ENCODE measurements around the gene CD177. TPM values are rescaled to one million over a fixed set of nuclear protein-coding genes. Genes with fewer than 3 reads are reported as not detected.
"Not testable (repeated sequence)": the region's sequence is repeated elsewhere in the genome, so short reads cannot be mapped to it uniquely, and the experiment has no call there.

Gene CD177
- total and polyA plus RNA-seq, 4 donors, result 1.0 to 57.8 (median 19.4) TPM

DNA sequence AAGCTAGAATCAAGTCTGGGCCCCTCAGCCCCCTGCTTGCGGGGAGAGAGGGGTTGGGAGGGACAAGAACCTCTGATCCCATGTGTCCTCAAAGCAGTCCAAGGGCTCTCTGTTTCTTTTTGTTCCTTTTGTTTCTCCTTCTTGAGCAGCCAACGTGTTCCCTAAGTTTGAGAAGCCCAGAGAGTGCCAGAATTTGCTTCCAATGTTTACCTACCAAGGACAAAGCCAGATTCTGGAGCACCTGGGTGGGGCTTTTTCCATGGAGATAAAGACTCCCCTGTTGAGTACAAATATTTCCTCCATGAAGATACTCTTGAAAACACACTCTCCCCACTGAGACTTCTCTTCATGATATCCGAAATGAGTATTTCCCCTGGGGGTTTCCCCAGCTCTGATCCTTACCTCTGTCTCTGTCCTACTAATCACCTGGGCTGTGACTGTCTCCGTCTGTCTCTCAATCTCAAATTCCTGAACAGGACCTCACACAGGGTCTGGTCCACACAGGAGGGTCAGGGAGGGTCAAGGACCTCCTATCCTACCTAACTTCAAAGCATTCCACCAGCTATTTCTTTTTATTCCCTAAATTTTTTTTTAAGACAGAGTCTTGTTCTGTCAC is 27.4 kb downstream of the CD177 start:
- ATAC-seq (ENCODE audit: insufficient read depth, low FRiP score) (no peak), DNase-seq (no peak)
- H3K9me3 ChIP-seq (ENCODE audit: control insufficient read depth in 4 of 4, insufficient read depth in 3 of 4, low read length in 3 of 4), result no peaks in the 10 kb centered on the region
- H3K27ac ChIP-seq (ENCODE audit: low read depth in 1 of 2, low read length in 1 of 2), result no peak overlapping the region
- H3K4me3 ChIP-seq, result no peak overlapping the region
- H3K4me1 ChIP-seq (ENCODE audit: control insufficient read depth in 5 of 5, insufficient read depth in 5 of 5, low read length in 5 of 5), result no peaks in the 10 kb centered on the region
- H3K9ac ChIP-seq (ENCODE audit: insufficient read depth in 1 of 2, low read length in 2 of 2), result no peak overlapping the region
- no peaks in the 10 kb centered on the region for H3K27me3 ChIP-seq (ENCODE audit: control insufficient read depth in 3 of 3, insufficient read depth in 3 of 3, low read length in 2 of 3)
- TF ChIP-seq, protein P1, sequence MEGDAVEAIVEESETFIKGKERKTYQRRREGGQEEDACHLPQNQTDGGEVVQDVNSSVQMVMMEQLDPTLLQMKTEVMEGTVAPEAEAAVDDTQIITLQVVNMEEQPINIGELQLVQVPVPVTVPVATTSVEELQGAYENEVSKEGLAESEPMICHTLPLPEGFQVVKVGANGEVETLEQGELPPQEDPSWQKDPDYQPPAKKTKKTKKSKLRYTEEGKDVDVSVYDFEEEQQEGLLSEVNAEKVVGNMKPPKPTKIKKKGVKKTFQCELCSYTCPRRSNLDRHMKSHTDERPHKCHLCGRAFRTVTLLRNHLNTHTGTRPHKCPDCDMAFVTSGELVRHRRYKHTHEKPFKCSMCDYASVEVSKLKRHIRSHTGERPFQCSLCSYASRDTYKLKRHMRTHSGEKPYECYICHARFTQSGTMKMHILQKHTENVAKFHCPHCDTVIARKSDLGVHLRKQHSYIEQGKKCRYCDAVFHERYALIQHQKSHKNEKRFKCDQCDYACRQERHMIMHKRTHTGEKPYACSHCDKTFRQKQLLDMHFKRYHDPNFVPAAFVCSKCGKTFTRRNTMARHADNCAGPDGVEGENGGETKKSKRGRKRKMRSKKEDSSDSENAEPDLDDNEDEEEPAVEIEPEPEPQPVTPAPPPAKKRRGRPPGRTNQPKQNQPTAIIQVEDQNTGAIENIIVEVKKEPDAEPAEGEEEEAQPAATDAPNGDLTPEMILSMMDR (IDR thresholded peaks at IDR 0.05; ENCODE audit: control extremely low read depth, extremely low read depth), result no peak
- H3K36me3 ChIP-seq (ENCODE audit: control insufficient read depth in 4 of 4, insufficient read depth in 4 of 4, low read length in 4 of 4), result no peaks in the 10 kb centered on the region
- 46 to 82% methylated on average over 4 of the region's 4 CpGs for WGBS, 2 donors

DNA sequence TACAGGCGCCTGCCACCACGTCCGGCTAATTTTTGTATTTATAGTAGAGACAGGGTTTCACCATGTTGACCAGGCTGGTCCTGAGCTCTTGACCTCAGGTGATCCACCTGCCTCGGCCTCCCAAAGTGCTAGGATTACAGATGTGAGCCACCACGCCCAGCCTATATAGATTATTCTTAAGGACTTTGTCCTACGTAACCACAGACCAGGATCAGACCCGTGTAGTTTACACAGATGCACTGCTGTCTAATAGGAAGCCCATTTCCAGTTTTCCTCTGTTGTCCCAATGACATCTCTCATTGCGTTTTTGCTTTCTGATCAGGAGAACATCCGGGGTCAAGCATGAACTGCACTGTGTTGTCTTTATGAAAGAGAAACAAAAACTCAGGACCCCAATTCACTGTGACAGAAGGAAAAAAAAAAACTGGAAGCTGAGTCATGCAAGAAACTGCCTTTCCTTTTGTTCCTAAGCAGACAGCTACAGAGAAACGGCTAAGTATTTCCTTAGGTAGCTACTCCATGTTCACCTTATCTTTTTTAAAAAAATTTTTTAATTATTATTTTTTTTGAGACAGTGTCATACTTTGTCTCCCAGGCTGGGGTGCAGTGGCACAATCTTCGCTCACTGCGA is 29.2 kb downstream of the CD177 start:
- not testable (repeated sequence) for H3K27ac ChIP-seq (ENCODE audit: low read depth in 1 of 2, low read length in 1 of 2); ATAC-seq (ENCODE audit: insufficient read depth, low FRiP score); H3K4me1 ChIP-seq (ENCODE audit: control insufficient read depth in 5 of 5, insufficient read depth in 5 of 5, low read length in 5 of 5); H3K36me3 ChIP-seq (ENCODE audit: control insufficient read depth in 4 of 4, insufficient read depth in 4 of 4, low read length in 4 of 4); H3K27me3 ChIP-seq (ENCODE audit: control insufficient read depth in 3 of 3, insufficient read depth in 3 of 3, low read length in 2 of 3); DNase-seq; H3K4me3 ChIP-seq; H3K9ac ChIP-seq (ENCODE audit: insufficient read depth in 1 of 2, low read length in 2 of 2); H3K9me3 ChIP-seq (ENCODE audit: control insufficient read depth in 4 of 4, insufficient read depth in 3 of 4, low read length in 3 of 4)
- 49 to 69% methylated on average over 11 to 12 of the region's 12 CpGs for WGBS, 2 donors

DNA sequence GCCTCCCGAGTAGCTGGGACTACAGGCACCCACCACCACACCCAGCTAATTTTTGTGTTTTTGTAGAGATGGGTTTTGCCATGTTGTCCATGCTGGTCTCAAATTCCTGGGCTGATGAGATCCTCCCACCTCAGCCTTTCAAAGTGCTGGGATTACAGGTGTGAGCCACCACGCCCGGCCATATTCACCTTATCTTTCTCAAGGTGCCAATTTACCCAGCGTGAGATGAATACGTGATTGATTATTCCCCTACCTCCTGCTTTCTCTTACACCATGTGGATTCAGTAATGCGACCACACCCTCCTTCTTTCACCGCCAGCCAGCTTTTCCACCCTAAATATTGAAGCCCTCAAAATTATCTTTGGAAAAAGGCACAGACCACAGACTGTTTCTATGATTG is 29.8 kb downstream of the CD177 start:
- H3K36me3 ChIP-seq (ENCODE audit: control insufficient read depth in 4 of 4, insufficient read depth in 4 of 4, low read length in 4 of 4); H3K27ac ChIP-seq (ENCODE audit: low read depth in 1 of 2, low read length in 1 of 2); H3K9ac ChIP-seq (ENCODE audit: insufficient read depth in 1 of 2, low read length in 2 of 2); H3K4me3 ChIP-seq; H3K4me1 ChIP-seq (ENCODE audit: control insufficient read depth in 5 of 5, insufficient read depth in 5 of 5, low read length in 5 of 5); ATAC-seq (ENCODE audit: insufficient read depth, low FRiP score); H3K9me3 ChIP-seq (ENCODE audit: control insufficient read depth in 4 of 4, insufficient read depth in 3 of 4, low read length in 3 of 4); DNase-seq; H3K27me3 ChIP-seq (ENCODE audit: control insufficient read depth in 3 of 3, insufficient read depth in 3 of 3, low read length in 2 of 3): not testable (repeated sequence)
- 85 to 92% methylated on average over 7 of the region's 7 CpGs for WGBS, 2 donors

DNA sequence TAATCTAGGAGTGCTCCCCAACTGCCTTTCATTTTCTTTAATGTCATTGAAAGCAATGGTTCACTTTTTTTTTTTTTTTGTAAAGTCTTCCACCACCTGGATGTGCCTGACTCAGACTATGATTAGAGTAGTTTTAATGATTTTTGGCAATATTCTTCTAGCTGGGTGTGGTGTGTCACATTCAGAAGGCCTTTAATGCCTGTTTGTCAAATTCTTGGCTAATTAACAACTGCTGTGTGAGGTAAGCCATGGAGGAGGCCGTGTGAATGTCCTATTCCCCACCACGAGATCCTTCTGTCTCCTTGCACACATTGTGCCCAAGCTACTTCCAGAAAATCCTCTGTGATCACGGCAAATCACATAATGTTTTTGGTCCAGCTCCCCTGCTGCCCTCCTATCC is 30.3 kb downstream of the CD177 start:
- not testable (repeated sequence) for ATAC-seq (ENCODE audit: insufficient read depth, low FRiP score); H3K27me3 ChIP-seq (ENCODE audit: control insufficient read depth in 3 of 3, insufficient read depth in 3 of 3, low read length in 2 of 3); DNase-seq; H3K4me3 ChIP-seq; H3K27ac ChIP-seq (ENCODE audit: low read depth in 1 of 2, low read length in 1 of 2); H3K4me1 ChIP-seq (ENCODE audit: control insufficient read depth in 5 of 5, insufficient read depth in 5 of 5, low read length in 5 of 5); H3K9me3 ChIP-seq (ENCODE audit: control insufficient read depth in 4 of 4, insufficient read depth in 3 of 4, low read length in 3 of 4); H3K36me3 ChIP-seq (ENCODE audit: control insufficient read depth in 4 of 4, insufficient read depth in 4 of 4, low read length in 4 of 4); H3K9ac ChIP-seq (ENCODE audit: insufficient read depth in 1 of 2, low read length in 2 of 2)
- WGBS, 2 donors, result 63 to 77% methylated on average over 3 of the region's 3 CpGs

DNA sequence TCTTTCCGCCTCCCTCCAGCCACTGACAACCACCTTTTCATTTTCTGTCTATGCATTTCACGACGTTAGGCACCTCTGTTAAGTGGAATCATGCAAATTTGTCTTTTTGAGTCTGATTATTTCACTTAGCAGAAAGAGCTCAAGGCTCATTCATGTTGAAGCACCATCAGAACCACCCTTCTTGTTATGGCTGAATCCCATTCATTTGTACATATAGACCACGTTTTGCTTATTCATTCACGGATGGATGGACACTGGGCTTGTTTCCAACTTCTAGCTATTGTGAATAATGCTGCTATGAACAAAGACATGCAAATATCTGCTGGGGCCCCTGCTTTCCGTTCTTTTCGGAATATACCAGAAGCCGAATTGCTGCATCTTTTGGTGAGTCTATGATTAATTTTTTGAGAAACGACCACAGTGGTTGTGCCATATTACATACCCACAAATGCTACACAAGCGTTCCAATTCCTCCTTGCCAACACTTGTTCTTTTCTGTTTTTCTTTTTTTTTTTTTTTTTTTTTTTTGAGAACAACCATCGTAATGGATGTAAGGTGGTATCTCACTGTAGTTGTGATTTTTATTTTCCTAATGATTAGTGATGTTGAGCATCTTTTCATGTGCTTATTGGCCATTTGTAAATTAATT is 37.5 kb downstream of the CD177 start:
- not testable (repeated sequence) for H3K9ac ChIP-seq (ENCODE audit: insufficient read depth in 1 of 2, low read length in 2 of 2); H3K4me1 ChIP-seq (ENCODE audit: control insufficient read depth in 5 of 5, insufficient read depth in 5 of 5, low read length in 5 of 5); H3K9me3 ChIP-seq (ENCODE audit: control insufficient read depth in 4 of 4, insufficient read depth in 3 of 4, low read length in 3 of 4); ATAC-seq (ENCODE audit: insufficient read depth, low FRiP score); H3K27me3 ChIP-seq (ENCODE audit: control insufficient read depth in 3 of 3, insufficient read depth in 3 of 3, low read length in 2 of 3); H3K27ac ChIP-seq (ENCODE audit: low read depth in 1 of 2, low read length in 1 of 2); H3K4me3 ChIP-seq; H3K36me3 ChIP-seq (ENCODE audit: control insufficient read depth in 4 of 4, insufficient read depth in 4 of 4, low read length in 4 of 4)
- DNase-seq, result peak in 1 of 3 donors; percentile 3
- WGBS, 2 donors, result 70 to 87% methylated on average over 11 of the region's 11 CpGs

DNA sequence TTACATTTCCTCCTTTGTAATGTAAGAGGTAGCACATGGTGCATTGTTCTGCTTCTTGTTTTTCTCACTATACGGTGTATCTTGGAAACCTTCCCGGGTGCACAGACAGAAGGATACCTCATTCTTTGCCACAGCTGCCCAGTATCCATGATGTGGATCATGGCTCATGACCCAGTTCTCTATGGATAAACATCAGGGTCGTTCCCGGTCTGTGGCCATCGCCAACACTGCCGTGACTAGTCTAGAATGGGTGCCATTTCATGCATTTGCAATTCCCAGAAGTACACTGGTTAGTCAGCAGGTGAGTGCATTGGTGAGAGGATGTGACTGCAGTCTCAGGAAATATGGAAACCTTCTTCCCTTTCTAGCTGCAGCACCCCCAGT is 38.1 kb downstream of the CD177 start:
- not testable (repeated sequence) for H3K9ac ChIP-seq (ENCODE audit: insufficient read depth in 1 of 2, low read length in 2 of 2); H3K27ac ChIP-seq (ENCODE audit: low read depth in 1 of 2, low read length in 1 of 2); H3K27me3 ChIP-seq (ENCODE audit: control insufficient read depth in 3 of 3, insufficient read depth in 3 of 3, low read length in 2 of 3); H3K4me3 ChIP-seq; ATAC-seq (ENCODE audit: insufficient read depth, low FRiP score); H3K36me3 ChIP-seq (ENCODE audit: control insufficient read depth in 4 of 4, insufficient read depth in 4 of 4, low read length in 4 of 4); H3K4me1 ChIP-seq (ENCODE audit: control insufficient read depth in 5 of 5, insufficient read depth in 5 of 5, low read length in 5 of 5); H3K9me3 ChIP-seq (ENCODE audit: control insufficient read depth in 4 of 4, insufficient read depth in 3 of 4, low read length in 3 of 4); DNase-seq
- WGBS, 2 donors, result 83 to 86% methylated on average over 6 of the region's 6 CpGs

DNA sequence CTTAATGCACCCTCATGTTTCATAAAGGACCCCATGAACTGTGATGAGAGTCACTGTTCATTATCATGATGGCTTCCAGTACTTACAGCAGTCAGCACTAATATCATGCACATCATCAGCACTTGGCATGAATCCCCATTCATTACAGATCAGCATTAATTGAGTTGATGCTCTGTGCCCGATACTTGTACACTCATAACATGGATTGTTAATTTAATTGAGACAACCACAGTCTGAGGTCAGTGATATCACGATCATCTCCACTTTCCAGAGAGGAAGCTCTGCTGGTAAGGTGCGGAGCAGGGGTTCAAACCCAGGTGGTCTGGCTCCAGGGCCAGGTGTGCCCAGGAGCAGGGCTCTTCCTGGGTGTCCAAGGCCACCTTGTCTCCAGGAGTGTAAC is 40.0 kb downstream of the CD177 start:
- not testable (repeated sequence) for H3K4me1 ChIP-seq (ENCODE audit: control insufficient read depth in 5 of 5, insufficient read depth in 5 of 5, low read length in 5 of 5); H3K27me3 ChIP-seq (ENCODE audit: control insufficient read depth in 3 of 3, insufficient read depth in 3 of 3, low read length in 2 of 3); H3K9me3 ChIP-seq (ENCODE audit: control insufficient read depth in 4 of 4, insufficient read depth in 3 of 4, low read length in 3 of 4); ATAC-seq (ENCODE audit: insufficient read depth, low FRiP score); DNase-seq; H3K36me3 ChIP-seq (ENCODE audit: control insufficient read depth in 4 of 4, insufficient read depth in 4 of 4, low read length in 4 of 4); H3K4me3 ChIP-seq; H3K9ac ChIP-seq (ENCODE audit: insufficient read depth in 1 of 2, low read length in 2 of 2); H3K27ac ChIP-seq (ENCODE audit: low read depth in 1 of 2, low read length in 1 of 2)
- 76 to 87% methylated on average over 3 of the region's 3 CpGs for WGBS, 2 donors

Data from lung (tissue), 12 donors.